H1 (cell line): ENCODE results near the gene BMERB1. TPM values are rescaled to one million over a fixed set of nuclear protein-coding genes. Genes with fewer than 3 reads are reported as not detected.

Experiments used
- CTCF ChIA-PET: fragments of 300-600 bp; sonication (Branson Sonifier 250); formaldehyde crosslinking; loops from one replicate; lab custom pipeline; 2021; ENCODE audit not compliant: partially characterized antibody; lab: Charles Lee
- POLR2A ChIA-PET: fragments of 300-600 bp; sonication (Branson Sonifier 250); formaldehyde crosslinking; loops from one replicate; lab custom pipeline; 2021; ENCODE audit warnings: inconsistent platforms; ENCODE audit not compliant: partially characterized antibody; lab: Charles Lee
- DNase-seq, 2 experiments: peaks; one replicate each; pipeline versions ENCODE4 v3.0.0 to v3.0.0-alpha.2; 2010 to 2022; ENCODE audit warnings: low spot score in 2 of 2, low read depth in 1 of 2, mixed read lengths in 1 of 2
- FAIRE-seq: peaks from 2 replicates; lab custom pipeline; 2011; peaks lifted over from hg19 to GRCh38; lab: Jason Lieb, UNC
- H2AFZ ChIP-seq: 2 replicates; pipeline ENCODE4 v1.8.1; 2012; ENCODE audit warnings: low read length, inconsistent platforms
- H2AK5ac ChIP-seq: 2 replicates; pipeline ENCODE4 v1.6.1; 2013; ENCODE audit warnings: low read depth, low read length
- H2BK120ac ChIP-seq: replicated peaks from 2 replicates; pipeline ENCODE3; 2013; ENCODE audit warnings: low read depth, low read length, inconsistent platforms
- H2BK12ac ChIP-seq: 2 replicates; pipeline ENCODE4 v1.6.1; 2013; ENCODE audit warnings: low read depth, low read length
- H2BK15ac ChIP-seq: 2 replicates; pipeline ENCODE4 v1.6.1; 2013; ENCODE audit warnings: low read length
- H2BK20ac ChIP-seq: 2 replicates; pipeline ENCODE4 v1.6.1; 2013; ENCODE audit warnings: low read length
- H2BK5ac ChIP-seq: 2 replicates; pipeline ENCODE4 v1.6.1; 2013; ENCODE audit warnings: low read depth, low read length
- H3K14ac ChIP-seq: 2 replicates; pipeline ENCODE4 v1.6.1; 2013; ENCODE audit warnings: inconsistent platforms; ENCODE audit not compliant: insufficient read length
- H3K18ac ChIP-seq: 2 replicates; pipeline ENCODE4 v1.6.1; 2013; ENCODE audit warnings: low read length; ENCODE audit errors: extremely low read depth
- H3K23ac ChIP-seq: 2 replicates; pipeline ENCODE4 v1.6.1; 2013; ENCODE audit warnings: inconsistent platforms; ENCODE audit not compliant: insufficient read length
- H3K23me2 ChIP-seq: 2 replicates; pipeline ENCODE4 v1.6.1; 2013; ENCODE audit warnings: low read depth, low read length
- H3K27ac ChIP-seq: 2 replicates; pipeline ENCODE4 v1.6.1; 2011; ENCODE audit warnings: low read depth, low read length, inconsistent platforms
- H3K27me3 ChIP-seq, 4 experiments: replicated peaks in 1 of 4; 1 replicate in 1 of 4; 2 replicates in 3 of 4; pipeline versions ENCODE4 v1.6.1 to v1.8.1; 2011 to 2013; ENCODE audit warnings: low read length in 3 of 4, mild to moderate bottlenecking in 3 of 4, inconsistent platforms in 2 of 4, mixed read lengths in 2 of 4, moderate library complexity in 1 of 4; ENCODE audit not compliant: control insufficient read depth in 3 of 4, insufficient read depth in 3 of 4; ENCODE audit errors: extremely low read depth in 1 of 4
- H3K36me3 ChIP-seq, 4 experiments: 2 replicates each; pipeline versions ENCODE4 v1.6.1 to v1.8.1; 2011 to 2013; ENCODE audit warnings: mild to moderate bottlenecking in 4 of 4, low read length in 3 of 4, moderate library complexity in 2 of 4, control low read depth in 1 of 4, inconsistent platforms in 1 of 4; ENCODE audit not compliant: insufficient read depth in 4 of 4, control insufficient read depth in 2 of 4
- H3K4ac ChIP-seq: replicated peaks from 2 replicates; pipeline ENCODE3; 2013; ENCODE audit warnings: low read length, low read depth, mixed read lengths, inconsistent platforms; ENCODE audit not compliant: insufficient read length
- H3K4me1 ChIP-seq, 4 experiments: replicated peaks in 1 of 4; 1 replicate in 1 of 4; 2 replicates in 3 of 4; pipeline versions ENCODE4 v1.6.1 to v1.8.1; 2011 to 2013; ENCODE audit warnings: low read length in 3 of 4, inconsistent platforms in 2 of 4, mixed read lengths in 1 of 4; ENCODE audit not compliant: insufficient read depth in 4 of 4, control insufficient read depth in 3 of 4
- H3K4me2 ChIP-seq, 2 experiments: 2 replicates each; pipeline versions ENCODE4 v1.6.1 to v1.8.1; 2011 to 2013; ENCODE audit warnings: low read depth in 2 of 2, low read length in 2 of 2, control low read depth in 1 of 2, inconsistent platforms in 1 of 2, mild to moderate bottlenecking in 1 of 2; ENCODE audit not compliant: insufficient read depth in 1 of 2
- H3K4me3 ChIP-seq, 4 experiments: fragments of 200-600, 300-600 bp in 1 of 4; sonication (generic), shearing (Covaris generic), sonication (Bioruptor Twin) in 1 of 4; 2 replicates each; pipeline versions ENCODE4 v1.5.1 to v1.8.1; 2011 to 2016; ENCODE audit warnings: low read length in 4 of 4, low read depth in 3 of 4, control low read depth in 2 of 4, inconsistent platforms in 2 of 4, mild to moderate bottlenecking in 2 of 4, mixed read lengths in 1 of 4, moderate library complexity in 1 of 4; ENCODE audit not compliant: insufficient read depth in 2 of 4; ENCODE audit errors: extremely low read depth in 1 of 4
- H3K56ac ChIP-seq: replicated peaks from 2 replicates; pipeline ENCODE3; 2013; ENCODE audit warnings: low read depth, mild to moderate bottlenecking, mixed read lengths, low read length, inconsistent platforms; ENCODE audit not compliant: insufficient read length
- H3K79me1 ChIP-seq: 2 replicates; pipeline ENCODE4 v1.6.1; 2013; ENCODE audit warnings: low read depth, low read length, control low read depth
- H3K79me2 ChIP-seq, 2 experiments: 2 replicates each; pipeline versions ENCODE4 v1.6.1 to v1.8.1; 2012 to 2013; ENCODE audit warnings: low read length in 2 of 2, mild to moderate bottlenecking in 2 of 2, inconsistent platforms in 1 of 2; ENCODE audit not compliant: insufficient read depth in 2 of 2, control insufficient read depth in 1 of 2
- H3K9ac ChIP-seq, 4 experiments: replicated peaks in 1 of 4; 1 replicate in 1 of 4; 2 replicates in 3 of 4; pipeline versions ENCODE4 v1.6.1 to v1.8.1; 2011 to 2013; ENCODE audit warnings: low read depth in 3 of 4, low read length in 3 of 4, control low read depth in 2 of 4, mild to moderate bottlenecking in 2 of 4, moderate library complexity in 2 of 4, inconsistent platforms in 1 of 4; ENCODE audit errors: extremely low read depth in 1 of 4
- H3K9me3 ChIP-seq, 2 experiments: 2 replicates each; pipeline versions ENCODE4 v1.6.1 to v1.8.1; 2012 to 2013; ENCODE audit warnings: mild to moderate bottlenecking in 2 of 2, moderate library complexity in 2 of 2, control low read depth in 1 of 2, inconsistent platforms in 1 of 2, low read depth in 1 of 2, low read length in 1 of 2, mixed read lengths in 1 of 2; ENCODE audit not compliant: insufficient read depth in 2 of 2
- H4K20me1 ChIP-seq, 2 experiments: replicated peaks in 1 of 2; 2 replicates each; pipeline versions ENCODE3 to v1.8.1; 2011 to 2013; ENCODE audit warnings: inconsistent platforms in 2 of 2, low read length in 2 of 2, mild to moderate bottlenecking in 1 of 2; ENCODE audit not compliant: insufficient read depth in 2 of 2, control insufficient read depth in 1 of 2
- H4K5ac ChIP-seq: 2 replicates; pipeline ENCODE4 v1.6.1; 2013; ENCODE audit warnings: low read length, low read depth, mixed read lengths, inconsistent platforms; ENCODE audit not compliant: insufficient read length
- H4K8ac ChIP-seq: 2 replicates; pipeline ENCODE4 v1.8.0; 2013; ENCODE audit warnings: mild to moderate bottlenecking, moderate library complexity, low read length, inconsistent platforms; ENCODE audit not compliant: insufficient read depth; ENCODE audit errors: extremely low read depth
- H4K91ac ChIP-seq: replicated peaks from 2 replicates; pipeline ENCODE3; 2013; ENCODE audit warnings: low read length, mixed read lengths, inconsistent platforms; ENCODE audit not compliant: insufficient read length
- BACH1 ChIP-seq: IDR thresholded peaks from 2 replicates; pipeline ENCODE4 v1.6.1; 2012; ENCODE audit warnings: low read length, improper control_type of control experiment
- CEBPB ChIP-seq: IDR thresholded peaks from 2 replicates; pipeline ENCODE4 v1.6.1; 2012; ENCODE audit warnings: low read depth, low read length
- JUND ChIP-seq: IDR thresholded peaks from 2 replicates; pipeline ENCODE4 v1.6.1; 2011; ENCODE audit warnings: mild to moderate bottlenecking, improper control_type of control experiment, low read length
- NANOG ChIP-seq: IDR thresholded peaks from 2 replicates; pipeline ENCODE4 v1.6.1; 2011; ENCODE audit warnings: low read length, low read depth, mild to moderate bottlenecking, inconsistent platforms; ENCODE audit not compliant: insufficient read depth, poor library complexity, severe bottlenecking
- POLR2AphosphoS5 ChIP-seq: IDR thresholded peaks from 2 replicates; pipeline ENCODE4 v1.6.1; 2011; ENCODE audit warnings: low read depth, low read length
- RNF2 ChIP-seq: fragments of 200-900, 300-1000 bp; sonication (generic); IDR thresholded peaks from 2 replicates; pipeline ENCODE4 v1.7.1; 2016; ENCODE audit warnings: borderline replicate concordance, low read depth, mild to moderate bottlenecking, antibody characterized with exemption, low read length; ENCODE audit not compliant: poor library complexity, severe bottlenecking; ENCODE audit errors: missing control alignments
- TCF12 ChIP-seq: IDR thresholded peaks from 2 replicates; pipeline ENCODE4 v1.6.1; 2011; ENCODE audit warnings: low read depth, mild to moderate bottlenecking, low read length
- WGBS, 2 experiments: shearing (Covaris generic) in 1 of 2; methylation state at CpG; one replicate each; pipeline versions ENCODE4 v1.1.6 to v1.1.7; 2013 to 2015; ENCODE audit warnings: low lambda C conversion rate in 2 of 2, mixed read lengths in 2 of 2, inconsistent platforms in 1 of 2, low coverage in 1 of 2, missing lambda C conversion rate in 1 of 2; ENCODE audit not compliant: insufficient replicate concordance in 2 of 2, insufficient coverage in 1 of 2, insufficient read length in 1 of 2; ENCODE audit errors: extremely low coverage in 1 of 2, missing lambda C conversion rate in 1 of 2; 5-methylcytosine and 5-hydroxymethylcytosine counted together
- polyA plus RNA-seq, 7 experiments: library from polyadenylated mRNA; depleted of rRNA in 3 of 7; stranded (reverse) in 5 of 7; unstranded in 2 of 7; fragments of >200 nt in 5 of 7; fragments of 200-250 nt in 2 of 7; gene quantifications; 1 replicate in 5 of 7; 2 replicates in 1 of 7; 4 replicates in 1 of 7; pipeline versions ENCODE4 v1.2.1 to v1.2.3, GENCODE V29; 2011 to 2013; ENCODE audit warnings: missing spikeins in 2 of 7, mixed read lengths in 2 of 7
- total RNA-seq: library from RNA; stranded (reverse); fragmentation: NEBNext Ultra II Directional; extraction: Animal tissue kit (Norgen Biotek cat#: 25700); gene quantifications from 2 replicates; pipeline ENCODE4 v1.2.1, GENCODE V29; 2021

BMERB1 gene
- total and polyA plus RNA-seq, 2 of the 8 experiments (the other 6 are each of a cell fraction or from before 2014, with no cell fraction given): 23.5 to 27.1 TPM

GRCh38 chr16:15575293-15576049, 141.1 kb downstream of the BMERB1 start:
- H2BK120ac ChIP-seq: no peak overlapping the region
- H2BK5ac ChIP-seq: no peak overlapping the region
- FAIRE-seq (no peak), DNase-seq (no peak)
- no peak overlapping the region for H4K5ac ChIP-seq
- no peak overlapping the region for H2AFZ ChIP-seq
- no peaks in the 10 kb centered on the region for H4K20me1 ChIP-seq
- no peaks in the 10 kb centered on the region for H3K23me2 ChIP-seq
- H3K27ac ChIP-seq: no peak overlapping the region
- no peak overlapping the region for H3K9ac ChIP-seq
- H3K56ac ChIP-seq: no peak overlapping the region
- H3K4me1 ChIP-seq: peaks cover 2 to 16% (median 4%) of the 10 kb centered on the region in 4 experiments; a peak in 3 of 7 replicates
- H4K91ac ChIP-seq: no peak overlapping the region
- H3K27me3 ChIP-seq: no peaks in the 10 kb centered on the region
- no peaks in the 10 kb centered on the region for H3K79me2 ChIP-seq
- no peak overlapping the region for H2BK12ac ChIP-seq
- 87% methylated on average over 4 of the region's 4 CpGs; no CpG with 5 or more reads in 1 of the 2 experiments for WGBS, 2 experiments
- H4K8ac ChIP-seq: no peak overlapping the region
- TF ChIP-seq TCF12: no peak
- no peak for TF ChIP-seq CEBPB
- no peak for TF ChIP-seq POLR2AphosphoS5
- TF ChIP-seq RNF2: no peak
- TF ChIP-seq NANOG: no peak
- no peak for TF ChIP-seq JUND
- no peak for TF ChIP-seq BACH1
- no peak overlapping the region for H3K4me2 ChIP-seq
- no peak overlapping the region for H3K18ac ChIP-seq
- H3K79me1 ChIP-seq: no peaks in the 10 kb centered on the region
- ChIA-PET CTCF (interaction anchor here (0.6 to 1.9 kb wide), 2 partner anchors 25 to 300 kb away, joined by 4 to 5 read pairs; no protein-coding TSS in a partner anchor), POLR2A (interaction anchor here (1.1 kb wide), 1 partner anchor 40 kb away, joined by 4 read pairs; no protein-coding TSS in a partner anchor)
- H3K4me3 ChIP-seq: no peak overlapping the region
- H3K23ac ChIP-seq: no peak overlapping the region
- no peaks in the 10 kb centered on the region for H3K36me3 ChIP-seq
- H2BK20ac ChIP-seq: no peak overlapping the region
- H2BK15ac ChIP-seq: no peak overlapping the region
- no peak overlapping the region for H3K4ac ChIP-seq
- H3K14ac ChIP-seq: no peak overlapping the region
- H2AK5ac ChIP-seq: no peak overlapping the region
- H3K9me3 ChIP-seq: no peaks in the 10 kb centered on the region
